HG03469 (cell line): ENCODE results near the gene MYPOP.
"Not testable (repeated sequence)": the region's sequence is repeated elsewhere in the genome, so short reads cannot be mapped to it uniquely, and the experiment has no call there.

Experiments used
- ATAC-seq: cut with Tn5 transposase; IDR thresholded peaks from one replicate; pipeline ENCODE4 v1.9.1; 2021; ENCODE audit warnings: mild to moderate bottlenecking, moderate library complexity, moderate number of reproducible peaks; ENCODE audit not compliant: unreplicated experiment

Gene MYPOP

GRCh38 chr19:45911291-45911690, 8.9 kb upstream of the MYPOP start:
- ATAC-seq, result no peak

- no peak for ATAC-seq
Measured at GRCh38 chr19:45908956-45909355, 6.5 kb upstream of the MYPOP start.

GRCh38 chr19:45906221-45906620, 3.8 kb upstream of the MYPOP start:
- no peak for ATAC-seq

- no peak for ATAC-seq
Measured at GRCh38 chr19:45905011-45905410, 2.6 kb upstream of the MYPOP start.

- ATAC-seq, result peak; percentile 86
Measured at GRCh38 chr19:45902651-45903625, 525 bp upstream of the MYPOP start.

GRCh38 chr19:45901432-45901911, 941 bp downstream of the MYPOP start:
- no peak for ATAC-seq

GRCh38 chr19:45900738-45901431, 1.5 kb downstream of the MYPOP start:
- no peak for ATAC-seq

- ATAC-seq, result no peak
Measured at GRCh38 chr19:45899919-45900589, 2.4 kb downstream of the MYPOP start.

- no peak for ATAC-seq
Measured at GRCh38 chr19:45899253-45899652, 3.2 kb downstream of the MYPOP start.

- ATAC-seq, result no peak
Measured at GRCh38 chr19:45897261-45897812, 5.1 kb downstream of the MYPOP start.

- not testable (repeated sequence) for ATAC-seq
Measured at GRCh38 chr19:45895983-45896599, 6.3 kb downstream of the MYPOP start.

GRCh38 chr19:45895519-45895972, 6.9 kb downstream of the MYPOP start:
- no peak for ATAC-seq

GRCh38 chr19:45890877-45891276, 11.5 kb downstream of the MYPOP start:
- no peak for ATAC-seq

GRCh38 chr19:45889210-45889885, 13.1 kb downstream of the MYPOP start:
- ATAC-seq, result no peak

- no peak for ATAC-seq
Measured at GRCh38 chr19:45887200-45887710, 15.2 kb downstream of the MYPOP start.

- ATAC-seq, result no peak
Measured at GRCh38 chr19:45886427-45887199, 15.8 kb downstream of the MYPOP start.

- ATAC-seq, result no peak
Measured at GRCh38 chr19:45885556-45886426, 16.6 kb downstream of the MYPOP start, which contains the start of gene IRF2BP1. IRF2BP1 (minus strand) TSS chr19:45886141; CDS start chr19:45885774, 367 bp downstream.
